ENCODE data around the gene FANCI.
"Not testable (repeated sequence)": the region's sequence is repeated elsewhere in the genome, so short reads cannot be mapped to it uniquely, and the experiment has no call there.

Gene FANCI

GRCh38 chr15:89226359-89227221 is 17.2 kb upstream of the FANCI start:
- no peak for DNase-seq

GRCh38 chr15:89227425-89227824 is 16.4 kb upstream of the FANCI start:
- DNase-seq: no peak

GRCh38 chr15:89230277-89230676 is 13.5 kb upstream of the FANCI start:
- DNase-seq: no peak

GRCh38 chr15:89231832-89232231 is 11.9 kb upstream of the FANCI start:
- no peak for DNase-seq

- DNase-seq: not testable (repeated sequence)
Measured at GRCh38 chr15:89239883-89240810, 3.6 kb upstream of the FANCI start.

- no peak for DNase-seq
Measured at GRCh38 chr15:89243046-89243690, 611 bp upstream of the FANCI start.

- DNase-seq: no peak
Measured at GRCh38 chr15:89244574-89244903, 760 bp downstream of the FANCI start.

GRCh38 chr15:89247446-89247845 is 3.7 kb downstream of the FANCI start:
- no peak for DNase-seq

- no peak for DNase-seq
Measured at GRCh38 chr15:89248584-89248983, 4.8 kb downstream of the FANCI start.

GRCh38 chr15:89250142-89250541 is 6.4 kb downstream of the FANCI start:
- DNase-seq: not testable (repeated sequence)

GRCh38 chr15:89277281-89277680 is 33.5 kb downstream of the FANCI start:
- DNase-seq: not testable (repeated sequence)

- DNase-seq: no peak
Measured at GRCh38 chr15:89278307-89278706, 34.5 kb downstream of the FANCI start.

- no peak for DNase-seq
Measured at GRCh38 chr15:89282631-89283030, 38.9 kb downstream of the FANCI start.

- no peak for DNase-seq
Measured at GRCh38 chr15:89283201-89283600, 39.4 kb downstream of the FANCI start.

GRCh38 chr15:89291934-89292438 is 48.2 kb downstream of the FANCI start:
- DNase-seq: no peak

GRCh38 chr15:89293012-89293411 is 49.2 kb downstream of the FANCI start:
- no peak for DNase-seq

- DNase-seq: no peak
Measured at GRCh38 chr15:89299896-89300295, 56.1 kb downstream of the FANCI start.

GRCh38 chr15:89301304-89302089 is 57.7 kb downstream of the FANCI start:
- no peak for DNase-seq

- no peak for DNase-seq
Measured at GRCh38 chr15:89303986-89304385, 60.2 kb downstream of the FANCI start.

- no peak for DNase-seq
Measured at GRCh38 chr15:89305395-89305794, 61.6 kb downstream of the FANCI start.

- no peak for DNase-seq
Measured at GRCh38 chr15:89307046-89307587, 63.3 kb downstream of the FANCI start.

- no peak for DNase-seq
Measured at GRCh38 chr15:89307791-89308190, 64.0 kb downstream of the FANCI start.

All from activated T-cell treated with anti-CD3 and anti-CD28 coated beads for 4 hours (primary cell).